ENCODE data around the gene RNPEPL1. TPM values are rescaled to one million over a fixed set of nuclear protein-coding genes. Genes with fewer than 3 reads are reported as not detected.
"Not testable (repeated sequence)": the region's sequence is repeated elsewhere in the genome, so short reads cannot be mapped to it uniquely, and the experiment has no call there.

Gene RNPEPL1
- total and polyA plus RNA-seq, 10 of the 15 experiments (the other 5 are each of a cell fraction or from before 2014, with no cell fraction given), result 0.24 to 49.5 (median 6.8) TPM

GRCh38 chr2:240538031-240538780 is 30.1 kb upstream of the RNPEPL1 start:
- Histone ChIP-seq H4K20me1 (ENCODE audit: control insufficient read depth, insufficient read depth) (no peaks in the 10 kb centered on the region), H3K27ac (ENCODE audit: control insufficient read depth, insufficient read depth) (no peak overlapping the region), H3K9me3 (replicated peaks; ENCODE audit: control insufficient read depth, insufficient read depth, low read length) (peaks cover 6% of the 10 kb centered on the region; the same call in 2 of the 3 replicates), H3K36me3 (ENCODE audit: control insufficient read depth in 2 of 2, insufficient read depth in 2 of 2, low read length in 1 of 2) (peaks cover 0 to 5% of the 10 kb centered on the region in 2 experiments; a peak in 2 of 4 replicates), H3K27me3 (replicated peaks in 1 of 2; ENCODE audit: control insufficient read depth in 2 of 2, insufficient read depth in 2 of 2, low read length in 1 of 2) (no peaks in the 10 kb centered on the region), H3K4me1 (ENCODE audit: control insufficient read depth, insufficient read depth, low read length) (no peaks in the 10 kb centered on the region), H3K9ac (ENCODE audit: control insufficient read depth, insufficient read depth, low read length) (no peak overlapping the region), H3K79me2 (ENCODE audit: control insufficient read depth, insufficient read depth, low read length) (no peaks in the 10 kb centered on the region), H3K4me3 (no peak overlapping the region), H2AFZ (ENCODE audit: control insufficient read depth, low read depth, low read length) (no peak overlapping the region), H3K4me2 (ENCODE audit: control insufficient read depth, insufficient read depth) (no peak overlapping the region)
- RAD21 ChIA-PET (ENCODE audit: unreplicated experiment), result no interaction called here
- TF ChIP-seq RUNX3 (IDR thresholded peaks at IDR 0.05; ENCODE audit: low read length) (no peak), SUPT20H (IDR thresholded peaks at IDR 0.05; ENCODE audit: borderline replicate concordance, control insufficient read depth, low read depth, low read length) (no peak), BHLHE40 (IDR thresholded peaks at IDR 0.05; ENCODE audit: borderline replicate concordance in 1 of 2, low read depth in 2 of 2, low read length in 1 of 2) (no peak), NR2C2 (IDR thresholded peaks at IDR 0.05; ENCODE audit: borderline replicate concordance, control insufficient read depth, insufficient read length, low read depth) (no peak), ZNF24 (IDR thresholded peaks at IDR 0.05) (no peak), TCF12 (IDR thresholded peaks at IDR 0.05; ENCODE audit: low read depth, low read length) (no peak), ELK1 (IDR thresholded peaks at IDR 0.05; ENCODE audit: low read depth, low read length) (no peak), STAT3 (IDR thresholded peaks at IDR 0.05; ENCODE audit: low read depth, low read length) (no peak)
- intact Hi-C loops (cut with micrococcal nuclease; ENCODE audit: unreplicated experiment), result no loop called here
- no peak for DNase-seq (ENCODE audit: low read depth, low spot score)
- ATAC-seq, result no peak
- SMC1A ChIA-PET (ENCODE audit: uncharacterized antibody, unreplicated experiment), result interaction anchor here (1.4 kb wide), 1 partner anchor 24 kb away, joined by 4 read pairs; no protein-coding TSS in a partner anchor
- in situ Hi-C loops (cut with MboI), result no loop called here
- WGBS (ENCODE audit: insufficient coverage, insufficient replicate concordance, low lambda C conversion rate, missing lambda C conversion rate), result 97% methylated on average over 32 of the region's 43 CpGs
- POLR2A ChIA-PET, result no interaction called here
- CTCF ChIA-PET, result no interaction called here
- no TSS peak for BruUV-seq (replicated peaks)
- no peak for FAIRE-seq

GRCh38 chr2:240539101-240539500 is 29.2 kb upstream of the RNPEPL1 start:
- POLR2A ChIA-PET; ATAC-seq; H2AFZ ChIP-seq (ENCODE audit: control insufficient read depth, low read depth, low read length): not testable (repeated sequence)

More at GRCh38 chr2:240539101-240539500, 29.2 kb upstream of the RNPEPL1 start:
- SMC1A ChIA-PET (ENCODE audit: uncharacterized antibody, unreplicated experiment), result interaction anchor here (1.4 kb wide), 1 partner anchor 25 kb away, joined by 4 read pairs; no protein-coding TSS in a partner anchor
- H4K20me1 ChIP-seq (ENCODE audit: control insufficient read depth, insufficient read depth); FAIRE-seq; H3K36me3 ChIP-seq (ENCODE audit: control insufficient read depth in 2 of 2, insufficient read depth in 2 of 2, low read length in 1 of 2); H3K79me2 ChIP-seq (ENCODE audit: control insufficient read depth, insufficient read depth, low read length); CTCF ChIA-PET; H3K4me2 ChIP-seq (ENCODE audit: control insufficient read depth, insufficient read depth); H3K9ac ChIP-seq (ENCODE audit: control insufficient read depth, insufficient read depth, low read length); H3K4me3 ChIP-seq; H3K4me1 ChIP-seq (ENCODE audit: control insufficient read depth, insufficient read depth, low read length); BruUV-seq (replicated peaks); RAD21 ChIA-PET (ENCODE audit: unreplicated experiment); in situ Hi-C loops (cut with MboI); DNase-seq (ENCODE audit: low read depth, low spot score); H3K9me3 ChIP-seq (replicated peaks; ENCODE audit: control insufficient read depth, insufficient read depth, low read length); H3K27me3 ChIP-seq (replicated peaks in 1 of 2; ENCODE audit: control insufficient read depth in 2 of 2, insufficient read depth in 2 of 2, low read length in 1 of 2); intact Hi-C loops (cut with micrococcal nuclease; ENCODE audit: unreplicated experiment); H3K27ac ChIP-seq (ENCODE audit: control insufficient read depth, insufficient read depth): not testable (repeated sequence)
- WGBS (ENCODE audit: insufficient coverage, insufficient replicate concordance, low lambda C conversion rate, missing lambda C conversion rate), result 98% methylated on average over 17 of the region's 17 CpGs

Data from GM12878 (cell line).